ENCODE measurements around the gene TNK1.

TNK1 gene

GRCh38 chr17:7391307-7391706 lies 10.4 kb downstream of the TNK1 start:
- DNase-seq (ENCODE audit: low spot score) = no peak

DNA sequence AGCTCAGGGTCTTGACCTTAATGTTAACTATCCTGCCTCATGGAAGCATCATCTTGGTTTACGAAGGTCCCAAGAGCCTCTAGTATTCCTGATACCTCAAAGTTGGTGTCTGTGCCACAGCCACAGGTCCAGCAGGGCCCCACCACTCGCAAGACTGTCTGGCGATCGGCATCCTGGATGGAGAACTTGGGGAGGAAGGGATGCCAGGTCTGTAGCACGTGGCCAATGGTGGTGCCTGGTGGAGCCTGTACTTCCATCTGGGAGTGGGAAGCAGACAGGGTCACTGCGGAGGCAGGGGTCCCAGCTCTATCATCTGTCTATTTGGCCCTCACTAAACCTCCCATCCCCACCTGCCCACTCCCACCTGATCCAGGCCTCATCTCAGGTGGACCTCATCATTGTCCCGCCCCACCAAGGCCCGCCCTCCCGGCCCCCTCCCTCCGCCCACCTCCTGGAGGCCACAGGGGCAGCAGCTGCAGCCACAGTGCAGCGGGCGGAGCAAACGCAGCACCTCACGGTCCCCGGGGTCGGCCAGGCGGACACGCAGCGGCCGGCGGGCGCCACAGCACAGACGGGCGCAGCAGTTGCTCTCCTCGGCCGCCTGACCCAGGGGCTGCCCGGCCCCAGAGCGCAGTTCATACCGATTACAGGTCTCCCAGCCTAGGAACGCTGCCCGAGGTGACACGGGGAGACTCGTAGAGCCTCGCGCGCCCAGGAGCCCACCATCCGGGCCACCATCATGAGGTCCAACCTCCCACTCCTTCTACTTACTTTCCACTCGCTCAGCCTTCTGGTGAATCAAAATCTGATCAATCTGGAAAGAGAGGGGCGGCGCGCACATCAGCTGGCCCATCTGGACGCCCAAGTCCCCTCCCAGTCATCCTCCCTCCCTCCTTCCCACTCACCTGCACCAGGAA lies 12.1 kb downstream of the TNK1 start:
- no peak for DNase-seq (ENCODE audit: low spot score)

- no peak for DNase-seq (ENCODE audit: low spot score)
Observed at GRCh38 chr17:7393613-7394451, 12.9 kb downstream of the TNK1 start.

- peak; percentile 79 for DNase-seq (ENCODE audit: low spot score)
Observed at GRCh38 chr17:7394452-7395191, 13.7 kb downstream of the TNK1 start, which contains the start of gene PLSCR3. Gene PLSCR3 (minus strand): TSS chr17:7394525. CDS start chr17:7394110, 415 bp downstream.

DNA sequence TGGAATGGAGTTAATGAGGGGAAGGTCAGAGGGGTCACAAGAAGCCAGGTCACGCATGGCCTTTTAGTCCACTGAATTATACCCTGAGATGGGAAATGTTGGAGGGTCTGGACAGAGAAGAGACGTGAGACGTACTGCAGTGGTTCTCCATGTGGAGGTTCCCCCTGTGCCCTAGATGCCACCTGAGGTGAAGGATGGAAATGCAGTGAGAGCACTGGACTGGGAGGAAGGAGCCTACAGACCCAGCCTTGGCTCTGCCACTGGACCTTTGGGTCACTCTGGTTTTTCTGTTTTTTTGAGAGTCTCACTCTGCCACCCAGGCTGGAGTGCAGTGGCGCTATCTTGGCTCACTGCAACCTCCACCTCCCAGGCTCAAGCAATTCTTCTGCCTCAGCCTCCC lies 15.3 kb downstream of the TNK1 start:
- no peak for DNase-seq (ENCODE audit: low spot score)

DNA sequence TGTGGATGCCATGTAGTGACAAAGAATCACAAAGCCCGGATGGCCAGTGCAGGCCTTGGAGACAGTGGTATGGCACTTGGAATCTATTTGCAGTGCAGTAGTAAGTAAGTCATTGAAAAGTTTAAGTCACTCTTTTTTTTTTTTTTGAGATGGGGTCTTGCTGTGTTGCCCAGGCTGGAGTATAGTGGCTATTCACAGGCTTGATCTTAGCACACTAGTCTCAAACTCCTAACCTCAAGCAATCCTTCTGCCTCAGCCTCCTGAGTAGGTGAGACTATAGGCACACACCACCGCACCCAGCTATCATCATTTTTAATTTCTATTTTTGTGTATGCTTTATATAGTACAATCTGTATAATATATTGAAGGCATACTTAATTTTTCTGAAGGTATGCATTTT lies 17.7 kb downstream of the TNK1 start:
- no peak for DNase-seq (ENCODE audit: low spot score)

GRCh38 chr17:7403043-7403726 lies 22.3 kb downstream of the TNK1 start:
- no peak for DNase-seq (ENCODE audit: low spot score)

- no peak for DNase-seq (ENCODE audit: low spot score)
Observed at GRCh38 chr17:7403727-7403976, 22.8 kb downstream of the TNK1 start.

- DNase-seq (ENCODE audit: low spot score) = peak; percentile 100
Observed at GRCh38 chr17:7403977-7404736, 23.3 kb downstream of the TNK1 start, which contains the start of gene TMEM256. Gene TMEM256 (minus strand): TSS chr17:7404097. CDS start chr17:7404084, 13 bp downstream.

GRCh38 chr17:7404737-7405349 lies 24.0 kb downstream of the TNK1 start:
- DNase-seq (ENCODE audit: low spot score) = no peak

- peak; percentile 42 for DNase-seq (ENCODE audit: low spot score)
Observed at GRCh38 chr17:7405350-7406234, 24.7 kb downstream of the TNK1 start.

- DNase-seq (ENCODE audit: low spot score) = no peak
Observed at GRCh38 chr17:7406235-7406825, 25.4 kb downstream of the TNK1 start.

- DNase-seq (ENCODE audit: low spot score) = no peak
Observed at GRCh38 chr17:7407082-7407481, 26.2 kb downstream of the TNK1 start.

- DNase-seq (ENCODE audit: low spot score) = no peak
Observed at GRCh38 chr17:7407485-7408251, 26.8 kb downstream of the TNK1 start, which contains the start of gene NLGN2. Gene NLGN2 (plus strand): TSS chr17:7407845. CDS start chr17:7408256, 411 bp downstream.

DNA sequence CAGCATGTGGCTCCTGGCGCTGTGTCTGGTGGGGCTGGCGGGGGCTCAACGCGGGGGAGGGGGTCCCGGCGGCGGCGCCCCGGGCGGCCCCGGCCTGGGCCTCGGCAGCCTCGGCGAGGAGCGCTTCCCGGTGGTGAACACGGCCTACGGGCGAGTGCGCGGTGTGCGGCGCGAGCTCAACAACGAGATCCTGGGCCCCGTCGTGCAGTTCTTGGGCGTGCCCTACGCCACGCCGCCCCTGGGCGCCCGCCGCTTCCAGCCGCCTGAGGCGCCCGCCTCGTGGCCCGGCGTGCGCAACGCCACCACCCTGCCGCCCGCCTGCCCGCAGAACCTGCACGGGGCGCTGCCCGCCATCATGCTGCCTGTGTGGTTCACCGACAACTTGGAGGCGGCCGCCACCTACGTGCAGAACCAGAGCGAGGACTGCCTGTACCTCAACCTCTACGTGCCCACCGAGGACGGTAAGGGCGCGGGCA lies 27.4 kb downstream of the TNK1 start:
- DNase-seq (ENCODE audit: low spot score) = no peak

GRCh38 chr17:7408863-7409262 lies 28.0 kb downstream of the TNK1 start:
- DNase-seq (ENCODE audit: low spot score) = no peak

- DNase-seq (ENCODE audit: low spot score) = no peak
Observed at GRCh38 chr17:7409716-7410115, 28.8 kb downstream of the TNK1 start.

Measured in putamen (tissue), 1 donor.